Smooth muscle cell (in vitro differentiated cells): Measurements from ENCODE around the gene SMIM45.

Experiments
- DNase-seq: peaks from one replicate; lab custom pipeline; 2025; ENCODE audit not compliant: unreplicated experiment; lab: John Stamatoyannopoulos, UW
- H2AFZ ChIP-seq: fragments of 200-600 bp; sonication (generic); 2 replicates; pipeline ENCODE4 v1.6.0; 2016; ENCODE audit warnings: antibody characterized with exemption, low read depth, mild to moderate bottlenecking
- H3F3A ChIP-seq: fragments of 200-600 bp; sonication (generic); 2 replicates; pipeline ENCODE4 v1.6.0; 2017; ENCODE audit warnings: antibody characterized with exemption, low read depth
- H3K27ac ChIP-seq: fragments of 200-600 bp; sonication (generic); 2 replicates; pipeline ENCODE4 v1.5.1; 2016; ENCODE audit warnings: low read depth, mild to moderate bottlenecking
- H3K27me3 ChIP-seq: fragments of 200-600 bp; sonication (generic); 2 replicates; pipeline ENCODE4 v1.6.1; 2016; ENCODE audit warnings: low read depth, mild to moderate bottlenecking
- H3K36me3 ChIP-seq: fragments of 200-600 bp; sonication (generic); 2 replicates; pipeline ENCODE4 v1.5.1; 2016; ENCODE audit warnings: low read depth
- H3K4me1 ChIP-seq: fragments of 200-600 bp; sonication (generic); 2 replicates; pipeline ENCODE4 v1.5.1; 2016; ENCODE audit warnings: low read depth
- H3K4me2 ChIP-seq: fragments of 200-600 bp; sonication (generic); 2 replicates; pipeline ENCODE4 v1.6.0; 2016; ENCODE audit warnings: mild to moderate bottlenecking
- H3K4me3 ChIP-seq: fragments of 200-600 bp; sonication (generic); 2 replicates; pipeline ENCODE4 v1.5.1; 2016; ENCODE audit warnings: mild to moderate bottlenecking
- H3K79me2 ChIP-seq: fragments of 200-600 bp; sonication (generic); 2 replicates; pipeline ENCODE4 v1.6.0; 2016; ENCODE audit warnings: low read depth, mild to moderate bottlenecking
- H3K9ac ChIP-seq: fragments of 200-600 bp; sonication (generic); 2 replicates; pipeline ENCODE4 v1.6.0; 2016; ENCODE audit warnings: low read depth
- H3K9me3 ChIP-seq: fragments of 200-600 bp; sonication (generic); replicated peaks from 2 replicates; pipeline ENCODE4 v1.5.1; 2016; ENCODE audit warnings: low read depth
- H4K20me1 ChIP-seq: fragments of 200-600 bp; sonication (generic); 2 replicates; pipeline ENCODE4 v1.6.0; 2016; ENCODE audit warnings: low read depth
- WGBS: methylation state at CpG from one replicate; pipeline ENCODE4 v1.1.7; 2016; ENCODE audit warnings: low lambda C conversion rate; 5-methylcytosine and 5-hydroxymethylcytosine counted together
- TF ChIP-seq, protein P1 (sequence below): fragments of 200-600 bp; sonication (generic); IDR thresholded peaks from 2 replicates; pipeline ENCODE4 v1.5.1; 2017; ENCODE audit warnings: borderline replicate concordance, mild to moderate bottlenecking, antibody characterized with exemption; ENCODE audit not compliant: insufficient read depth, poor library complexity, severe bottlenecking

The SMIM45 gene

DNA sequence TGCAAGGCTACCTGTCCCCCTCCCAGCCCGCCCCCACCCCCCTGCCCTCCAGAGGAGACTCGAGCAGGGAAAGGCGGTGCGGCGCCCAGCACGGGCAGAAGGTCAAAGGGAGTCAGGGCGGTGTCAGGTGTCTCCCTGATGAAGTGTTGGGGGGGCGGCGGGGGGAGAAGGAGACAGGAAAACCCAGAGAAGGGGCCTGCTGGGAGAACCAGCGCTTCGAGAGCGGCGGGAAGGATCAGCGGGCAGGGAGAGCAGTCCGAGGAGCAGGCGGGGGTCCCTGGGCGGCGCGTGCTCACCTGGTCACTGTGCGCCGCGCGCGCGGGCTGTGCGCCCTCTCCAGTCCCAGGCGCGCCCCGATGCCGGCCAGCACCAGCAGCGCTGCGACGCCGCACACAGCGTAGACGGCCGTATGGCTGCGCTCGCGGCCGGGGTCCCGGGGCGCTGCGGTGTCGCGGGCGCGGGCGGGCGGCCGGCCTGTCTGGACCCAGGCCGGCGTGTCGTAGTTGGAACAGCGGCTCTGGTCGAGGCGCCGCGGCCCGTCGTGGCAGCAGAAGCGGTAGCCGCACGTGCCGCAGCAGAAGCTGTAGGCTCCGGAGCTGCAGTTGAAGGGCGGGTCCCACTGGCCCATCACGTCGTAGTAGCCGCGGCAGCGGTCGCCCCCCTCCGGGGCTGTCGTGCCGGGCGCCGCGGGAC, 38.0 kb upstream of the SMIM45 start:
- WGBS, result 3% methylated on average over 55 of the region's 79 CpGs
- Histone ChIP-seq H3K27ac (no peak overlapping the region), H3K9me3 (no peaks in the 10 kb centered on the region), H3K9ac (no peak overlapping the region), H3K79me2 (no peaks in the 10 kb centered on the region), H3K4me2 (no peak overlapping the region), H4K20me1 (peaks cover 19% of the 10 kb centered on the region), H3K4me1 (peaks cover 7% of the 10 kb centered on the region), H3F3A (no peaks in the 10 kb centered on the region), H3K36me3 (no peaks in the 10 kb centered on the region), H3K27me3 (peaks cover 91% of the 10 kb centered on the region), H2AFZ (no peak overlapping the region), H3K4me3 (no peak overlapping the region)
- DNase-seq, result no peak
- TF ChIP-seq, protein P1, sequence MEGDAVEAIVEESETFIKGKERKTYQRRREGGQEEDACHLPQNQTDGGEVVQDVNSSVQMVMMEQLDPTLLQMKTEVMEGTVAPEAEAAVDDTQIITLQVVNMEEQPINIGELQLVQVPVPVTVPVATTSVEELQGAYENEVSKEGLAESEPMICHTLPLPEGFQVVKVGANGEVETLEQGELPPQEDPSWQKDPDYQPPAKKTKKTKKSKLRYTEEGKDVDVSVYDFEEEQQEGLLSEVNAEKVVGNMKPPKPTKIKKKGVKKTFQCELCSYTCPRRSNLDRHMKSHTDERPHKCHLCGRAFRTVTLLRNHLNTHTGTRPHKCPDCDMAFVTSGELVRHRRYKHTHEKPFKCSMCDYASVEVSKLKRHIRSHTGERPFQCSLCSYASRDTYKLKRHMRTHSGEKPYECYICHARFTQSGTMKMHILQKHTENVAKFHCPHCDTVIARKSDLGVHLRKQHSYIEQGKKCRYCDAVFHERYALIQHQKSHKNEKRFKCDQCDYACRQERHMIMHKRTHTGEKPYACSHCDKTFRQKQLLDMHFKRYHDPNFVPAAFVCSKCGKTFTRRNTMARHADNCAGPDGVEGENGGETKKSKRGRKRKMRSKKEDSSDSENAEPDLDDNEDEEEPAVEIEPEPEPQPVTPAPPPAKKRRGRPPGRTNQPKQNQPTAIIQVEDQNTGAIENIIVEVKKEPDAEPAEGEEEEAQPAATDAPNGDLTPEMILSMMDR, result no peak

- H2AFZ ChIP-seq, result no peak overlapping the region
- H3K27ac ChIP-seq, result no peak overlapping the region
- 1% methylated on average over 55 of the region's 67 CpGs for WGBS
- TF ChIP-seq, protein P1, result no peak
- H3K9ac ChIP-seq, result no peak overlapping the region
- no peaks in the 10 kb centered on the region for H3K36me3 ChIP-seq
- H3K4me2 ChIP-seq, result peak overlapping the region; percentile 86
- H3K4me3 ChIP-seq, result peak overlapping the region; percentile 29
- DNase-seq, result no peak
- peaks cover 12% of the 10 kb centered on the region for H4K20me1 ChIP-seq
- H3F3A ChIP-seq, result no peaks in the 10 kb centered on the region
- no peaks in the 10 kb centered on the region for H3K79me2 ChIP-seq
- no peaks in the 10 kb centered on the region for H3K9me3 ChIP-seq
- peaks cover 11% of the 10 kb centered on the region for H3K4me1 ChIP-seq
- peaks cover 84% of the 10 kb centered on the region for H3K27me3 ChIP-seq
These were observed 37.3 kb upstream of the SMIM45 start for GRCh38 chr22:41914611-41915034.

GRCh38 chr22:41915035-41915785, 36.7 kb upstream of the SMIM45 start, which contains the start of gene SHISA8:
Gene SHISA8, minus strand, starts transcription at chr22:41915074. Its CDS starts 407 bp downstream, at chr22:41914667.
- peak within 1 kb of the TSS; percentile 29 for H3K4me3 ChIP-seq
- TF ChIP-seq, protein P1, result no peak
- no peak within 1 kb of the TSS for H3K27ac ChIP-seq
- peak; percentile 13 for DNase-seq
- H3K4me1 ChIP-seq, result peaks cover 15% of the 10 kb centered on the region
- no peaks in the 10 kb centered on the region for H3K79me2 ChIP-seq
- H3K9ac ChIP-seq, result no peak within 1 kb of the TSS
- peaks cover 79% of the 10 kb centered on the region for H3K27me3 ChIP-seq
- H4K20me1 ChIP-seq, result peaks cover 8% of the 10 kb centered on the region
- WGBS, result 10% methylated on average over 36 of the region's 63 CpGs
- no peak within 1 kb of the TSS for H2AFZ ChIP-seq
- peak within 1 kb of the TSS; percentile 86 for H3K4me2 ChIP-seq
- H3K36me3 ChIP-seq, result no peaks in the 10 kb centered on the region
- H3F3A ChIP-seq, result no peaks in the 10 kb centered on the region
- H3K9me3 ChIP-seq, result no peaks in the 10 kb centered on the region
